Parathyroid adenoma (tissue), 2 donors: ENCODE measurements around the gene DGAT2.

Experiments used
- H2AFZ ChIP-seq: fragments of 300-600 bp; sonication (generic); one replicate; pipeline ENCODE4 v1.7.0; 2017; ENCODE audit warnings: antibody characterized with exemption, mild to moderate bottlenecking
- H3K27ac ChIP-seq: fragments of 300-600 bp; sonication (generic); one replicate; pipeline ENCODE4 v1.7.0; 2017
- H3K27me3 ChIP-seq: fragments of 300-600 bp; sonication (generic); one replicate; pipeline ENCODE4 v1.7.0; 2017; ENCODE audit warnings: low read length; ENCODE audit not compliant: control insufficient read depth, insufficient read depth
- H3K36me3 ChIP-seq: fragments of 300-600 bp; sonication (generic); one replicate; pipeline ENCODE4 v1.7.0; 2017; ENCODE audit warnings: low read length; ENCODE audit not compliant: control insufficient read depth, insufficient read depth
- H3K4me1 ChIP-seq: fragments of 300-600 bp; sonication (generic); one replicate; pipeline ENCODE4 v1.7.0; 2017; ENCODE audit warnings: control low read depth
- H3K4me2 ChIP-seq: fragments of 300-600 bp; sonication (generic); one replicate; pipeline ENCODE4 v1.7.0; 2017; ENCODE audit warnings: low read length
- H3K4me3 ChIP-seq: fragments of 300-600 bp; sonication (generic); one replicate; pipeline ENCODE4 v1.7.0; 2017; ENCODE audit warnings: low read depth, low read length
- H3K79me2 ChIP-seq: fragments of 300-600 bp; sonication (generic); one replicate; pipeline ENCODE4 v1.7.0; 2017; ENCODE audit warnings: control low read depth
- H3K9ac ChIP-seq: fragments of 300-600 bp; sonication (generic); one replicate; pipeline ENCODE4 v1.7.0; 2017; ENCODE audit warnings: mild to moderate bottlenecking
- H3K9me3 ChIP-seq: fragments of 300-600 bp; sonication (generic); one replicate; pipeline ENCODE4 v1.7.0; 2017; ENCODE audit warnings: low read length; ENCODE audit not compliant: control insufficient read depth
- CTCF ChIP-seq: fragments of 300-600 bp; sonication (generic); IDR thresholded peaks from one replicate; pipeline ENCODE4 v1.7.0; 2017; ENCODE audit warnings: antibody characterized with exemption, mild to moderate bottlenecking
- donor health status: primary hyperparathyroidism.

DGAT2 gene

GRCh38 chr11:75778962-75779361, 10.4 kb downstream of the DGAT2 start:
- Histone ChIP-seq H3K27me3 (no peaks in the 10 kb centered on the region), H2AFZ (no peak overlapping the region), H3K4me3 (no peak overlapping the region), H3K79me2 (no peaks in the 10 kb centered on the region), H3K9ac (no peak overlapping the region), H3K27ac (no peak overlapping the region), H3K4me1 (no peaks in the 10 kb centered on the region), H3K4me2 (no peak overlapping the region), H3K9me3 (no peaks in the 10 kb centered on the region), H3K36me3 (no peaks in the 10 kb centered on the region)
- no peak for TF ChIP-seq CTCF

GRCh38 chr11:75779960-75780359, 11.4 kb downstream of the DGAT2 start:
- H3K36me3 ChIP-seq = no peaks in the 10 kb centered on the region
- H3K27me3 ChIP-seq = no peaks in the 10 kb centered on the region
- no peak overlapping the region for H3K4me2 ChIP-seq
- H3K79me2 ChIP-seq = no peaks in the 10 kb centered on the region
- no peak overlapping the region for H3K4me3 ChIP-seq
- H3K4me1 ChIP-seq = no peaks in the 10 kb centered on the region
- no peak overlapping the region for H3K27ac ChIP-seq
- H2AFZ ChIP-seq = no peak overlapping the region
- no peaks in the 10 kb centered on the region for H3K9me3 ChIP-seq
- no peak for TF ChIP-seq CTCF
- no peak overlapping the region for H3K9ac ChIP-seq

GRCh38 chr11:75780888-75781287, 12.3 kb downstream of the DGAT2 start:
- H3K27ac ChIP-seq = no peak overlapping the region

GRCh38 chr11:75781296-75781695, 12.7 kb downstream of the DGAT2 start:
- no peaks in the 10 kb centered on the region for H3K79me2 ChIP-seq
- H3K4me2 ChIP-seq = no peak overlapping the region
- no peak overlapping the region for H3K9ac ChIP-seq
- no peak overlapping the region for H3K4me3 ChIP-seq
- no peaks in the 10 kb centered on the region for H3K4me1 ChIP-seq
- H3K27ac ChIP-seq = no peak overlapping the region
- no peaks in the 10 kb centered on the region for H3K36me3 ChIP-seq
- H3K9me3 ChIP-seq = no peaks in the 10 kb centered on the region
- TF ChIP-seq CTCF = no peak
- no peak overlapping the region for H2AFZ ChIP-seq
- no peaks in the 10 kb centered on the region for H3K27me3 ChIP-seq

More at GRCh38 chr11:75780888-75781287, 12.3 kb downstream of the DGAT2 start:
- Histone ChIP-seq H3K4me1 (no peaks in the 10 kb centered on the region), H3K36me3 (no peaks in the 10 kb centered on the region), H3K79me2 (no peaks in the 10 kb centered on the region), H3K9me3 (no peaks in the 10 kb centered on the region), H3K27me3 (no peaks in the 10 kb centered on the region), H3K4me3 (no peak overlapping the region), H2AFZ (no peak overlapping the region), H3K9ac (no peak overlapping the region), H3K4me2 (no peak overlapping the region)
- no peak for TF ChIP-seq CTCF

- Histone ChIP-seq H3K27ac (no peak overlapping the region), H3K36me3 (no peaks in the 10 kb centered on the region), H3K9me3 (no peaks in the 10 kb centered on the region), H3K79me2 (no peaks in the 10 kb centered on the region), H3K4me1 (no peaks in the 10 kb centered on the region), H3K27me3 (no peaks in the 10 kb centered on the region), H3K4me3 (no peak overlapping the region), H3K9ac (no peak overlapping the region), H3K4me2 (no peak overlapping the region), H2AFZ (no peak overlapping the region)
- no peak for TF ChIP-seq CTCF
These were observed 13.3 kb downstream of the DGAT2 start for GRCh38 chr11:75781831-75782230.
